Right lobe of liver (tissue), 4 donors: ENCODE data around the gene SPTBN5.

Experiments
- CTCF ChIP-seq, 4 donors: fragments of 200-600 bp in 3 of 4; fragments of 450-650 bp in 1 of 4; IDR thresholded peaks; one replicate each; pipeline versions ENCODE4 v1.5.1 to v1.8.0; 2016 to 2022; ENCODE audit warnings: antibody characterized with exemption in 4 of 4, mild to moderate bottlenecking in 2 of 4
- POLR2A ChIP-seq: fragments of 450-650 bp; IDR thresholded peaks from one replicate; pipeline ENCODE4 v1.6.1; 2017; ENCODE audit warnings: antibody characterized with exemption, mild to moderate bottlenecking
- donor health status: DM: no; HTN: no; CAD: no.
- donor health status: DM: no; HTN: no; CAD: no.
- donor health status: DM: no; HTN: yes; CAD: no.

GRCh38 chr15:41888662-41889253 lies 5.1 kb downstream of the SPTBN5 start:
- TF ChIP-seq POLR2A (no peak), CTCF (IDR thresholded peaks at IDR 0.05) (no peak)
